Measurements from ENCODE around the gene LIPN.

- TF ChIP-seq CTCF (IDR thresholded peaks at IDR 0.05) (no peak), POLR2A (IDR thresholded peaks at IDR 0.05) (no peak)
These were observed 3.2 kb upstream of the LIPN start for GRCh38 chr10:88756660-88757059.

Data from adrenal gland (tissue), 5 donors.